Fibroblast of peridontal ligament (primary cell): ENCODE measurements around the gene NONO.
"Not testable (repeated sequence)": the region's sequence is repeated elsewhere in the genome, so short reads cannot be mapped to it uniquely, and the experiment has no call there.

Source experiments
- DNase-seq: peaks from one replicate; pipeline ENCODE4 v3.0.0-alpha.2; 2010; ENCODE audit errors: extremely low read depth

Gene NONO, protein sequence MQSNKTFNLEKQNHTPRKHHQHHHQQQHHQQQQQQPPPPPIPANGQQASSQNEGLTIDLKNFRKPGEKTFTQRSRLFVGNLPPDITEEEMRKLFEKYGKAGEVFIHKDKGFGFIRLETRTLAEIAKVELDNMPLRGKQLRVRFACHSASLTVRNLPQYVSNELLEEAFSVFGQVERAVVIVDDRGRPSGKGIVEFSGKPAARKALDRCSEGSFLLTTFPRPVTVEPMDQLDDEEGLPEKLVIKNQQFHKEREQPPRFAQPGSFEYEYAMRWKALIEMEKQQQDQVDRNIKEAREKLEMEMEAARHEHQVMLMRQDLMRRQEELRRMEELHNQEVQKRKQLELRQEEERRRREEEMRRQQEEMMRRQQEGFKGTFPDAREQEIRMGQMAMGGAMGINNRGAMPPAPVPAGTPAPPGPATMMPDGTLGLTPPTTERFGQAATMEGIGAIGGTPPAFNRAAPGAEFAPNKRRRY

DNA sequence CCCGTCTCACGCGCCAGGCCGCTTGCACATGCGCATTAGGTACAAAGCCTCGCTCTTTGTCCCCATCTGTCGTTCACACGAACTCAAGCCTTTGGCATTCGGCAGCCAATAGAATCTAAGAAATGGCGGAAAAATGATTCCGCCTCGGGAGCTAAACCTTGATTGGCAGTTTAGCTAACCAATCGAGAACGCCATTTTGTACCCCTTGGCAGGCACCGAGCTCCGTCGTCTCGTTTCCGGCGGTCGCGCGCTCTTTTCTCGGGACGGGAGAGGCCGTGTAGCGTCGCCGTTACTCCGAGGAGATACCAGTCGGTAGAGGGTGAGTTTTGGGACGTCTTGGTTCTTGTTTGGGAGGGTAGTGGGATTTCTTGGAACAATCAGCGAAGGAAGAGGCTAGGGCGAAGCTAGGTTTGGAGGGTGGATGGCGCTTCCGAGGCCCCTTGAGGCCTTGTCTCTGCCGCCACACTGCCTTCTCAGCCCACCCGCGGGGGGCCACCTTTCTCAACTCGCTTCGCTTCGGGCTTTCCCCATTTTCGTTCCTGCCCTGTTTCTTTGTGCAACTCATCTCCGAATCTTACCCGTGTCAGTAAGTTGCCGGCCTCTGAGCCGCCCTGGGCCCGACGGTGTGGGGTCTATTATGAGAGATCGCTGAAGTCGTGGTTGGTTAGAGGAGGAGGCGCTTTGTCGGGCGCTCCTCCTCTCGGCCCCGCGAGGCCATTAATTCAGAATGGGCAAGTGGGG is at the start of gene NONO:
Gene NONO, plus strand, starts transcription at position 233 of the 741 bp plus-strand sequence. CDS start 7,003 bp downstream, outside the sequence.
- peak; percentile 99 for DNase-seq

DNA sequence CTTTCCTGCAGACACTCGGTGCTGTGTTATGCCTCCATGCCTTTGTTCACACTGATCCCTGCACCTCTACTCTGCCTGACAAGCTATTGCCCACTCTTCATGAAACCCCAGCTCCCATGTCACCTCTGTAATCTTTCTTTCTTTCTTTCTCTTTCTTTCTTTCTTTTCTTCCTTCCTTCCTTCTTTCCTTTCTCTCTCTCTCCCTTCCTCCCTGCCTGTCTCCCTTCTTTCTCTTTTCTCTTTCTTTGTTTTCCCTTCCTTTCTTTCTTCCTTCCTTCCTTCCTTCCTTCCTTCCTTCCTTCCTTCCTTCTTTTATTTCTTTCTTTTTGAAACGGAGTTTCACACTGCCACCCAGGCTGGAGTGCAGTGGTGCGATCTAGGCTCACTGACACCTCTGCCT is 48.0 kb upstream of the NONO start:
- no peak for DNase-seq

DNA sequence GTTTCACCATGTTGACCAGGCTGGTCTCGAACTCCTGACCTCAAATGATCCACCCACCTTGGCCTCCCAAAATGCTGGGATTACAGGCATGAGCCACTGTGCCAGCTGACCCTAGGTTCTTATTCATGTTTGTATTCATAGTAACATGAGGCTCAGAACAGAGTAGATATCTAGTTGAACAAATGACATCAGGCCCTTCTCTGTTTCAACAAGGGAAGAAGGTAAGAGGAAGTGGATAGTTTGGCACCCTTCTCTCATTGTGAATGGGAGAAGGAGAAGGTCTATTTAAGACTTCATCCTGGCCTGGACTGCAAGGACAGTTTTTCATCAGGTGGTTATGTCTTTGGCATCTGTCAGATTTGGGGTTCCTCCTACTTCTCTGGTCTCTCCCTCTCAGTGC is 46.6 kb upstream of the NONO start:
- DNase-seq, result no peak

DNA sequence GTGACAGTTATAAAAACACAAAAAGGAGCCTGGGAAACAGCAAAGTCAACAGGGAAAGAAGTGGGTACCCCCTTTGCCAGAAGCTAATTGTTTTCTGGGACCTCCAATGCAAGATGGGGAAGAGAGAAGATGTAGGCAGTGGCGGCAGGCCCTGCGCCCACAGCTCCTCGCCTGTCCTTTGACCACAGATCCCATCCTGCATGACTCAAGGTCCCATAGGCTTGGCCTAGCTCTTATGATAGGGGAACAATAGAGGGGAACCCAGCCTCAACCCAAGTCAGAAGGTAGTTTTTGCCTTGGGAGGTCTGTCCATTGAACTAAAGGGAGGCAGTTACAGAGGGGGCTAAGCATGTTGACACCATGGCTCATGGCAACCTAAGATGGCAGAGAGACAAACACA is 43.7 kb upstream of the NONO start:
- no peak for DNase-seq

DNA sequence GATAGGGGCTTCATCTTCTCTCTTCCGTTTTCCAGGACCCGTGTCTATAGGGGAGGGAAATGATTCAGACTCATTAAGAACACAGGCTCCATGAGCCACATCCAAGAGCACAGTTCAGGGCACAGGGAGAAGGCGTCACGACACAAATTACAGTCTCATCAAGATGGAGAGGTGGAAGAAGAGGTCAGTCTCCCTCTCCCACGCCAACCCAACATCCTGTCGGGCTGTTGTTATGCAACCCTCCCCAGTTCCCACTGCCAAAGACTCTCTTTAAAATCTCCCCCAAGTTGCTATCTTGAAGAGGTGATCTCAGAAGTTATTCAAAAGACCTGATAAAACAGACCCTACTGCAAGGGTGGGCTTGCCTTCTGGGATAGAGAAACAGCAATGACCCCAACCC is 42.1 kb upstream of the NONO start:
- no peak for DNase-seq

GRCh38 chrX:71244359-71245128 is 38.9 kb upstream of the NONO start:
- no peak for DNase-seq

GRCh38 chrX:71245159-71245558 is 38.3 kb upstream of the NONO start:
- no peak for DNase-seq

GRCh38 chrX:71250841-71251240 is 32.6 kb upstream of the NONO start:
- DNase-seq, result no peak

DNA sequence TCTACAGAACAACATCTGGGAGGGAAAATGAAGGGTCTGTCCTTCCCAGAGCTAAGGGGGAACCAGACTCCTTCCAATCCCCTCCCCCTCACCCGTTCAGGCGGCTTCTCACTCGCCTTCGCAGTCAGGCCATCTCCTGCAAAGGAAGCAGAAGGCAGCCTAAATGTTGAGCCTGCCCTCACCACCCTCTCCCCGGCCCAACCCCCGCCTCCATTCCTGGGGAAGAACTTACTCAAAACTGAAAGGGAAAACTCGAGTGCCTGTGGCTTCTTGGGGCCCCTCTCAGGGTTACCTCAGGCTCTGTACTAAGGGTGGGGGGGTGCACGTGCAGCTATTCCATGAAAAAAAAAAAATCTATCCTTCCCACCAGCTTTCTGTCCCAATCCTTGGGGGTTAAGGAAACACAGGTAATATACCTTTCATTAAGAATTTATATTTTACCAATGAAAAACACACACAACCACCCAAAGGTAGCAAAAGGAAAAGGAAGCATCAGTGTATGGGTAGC is 31.9 kb upstream of the NONO start:
- DNase-seq, result peak; percentile 8

DNA sequence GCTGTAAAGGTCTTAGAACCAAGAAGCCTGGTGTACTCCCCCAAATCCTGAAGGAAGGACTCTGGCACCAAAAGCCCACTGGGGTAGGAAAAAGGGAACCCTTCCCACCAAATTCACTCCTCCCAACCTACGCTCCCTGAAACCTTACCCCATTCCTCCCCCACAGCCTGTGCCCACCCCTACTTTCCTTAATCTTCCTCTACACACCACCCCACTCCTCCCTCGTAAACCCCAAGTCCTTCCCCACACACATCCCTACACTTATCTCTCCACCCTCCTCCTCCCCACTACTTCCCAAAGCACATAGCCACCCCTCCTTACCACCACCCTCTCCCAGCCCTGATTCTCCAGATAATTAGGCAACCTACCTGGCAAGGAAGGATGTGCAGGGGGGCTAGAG is 31.2 kb upstream of the NONO start:
- no peak for DNase-seq

DNA sequence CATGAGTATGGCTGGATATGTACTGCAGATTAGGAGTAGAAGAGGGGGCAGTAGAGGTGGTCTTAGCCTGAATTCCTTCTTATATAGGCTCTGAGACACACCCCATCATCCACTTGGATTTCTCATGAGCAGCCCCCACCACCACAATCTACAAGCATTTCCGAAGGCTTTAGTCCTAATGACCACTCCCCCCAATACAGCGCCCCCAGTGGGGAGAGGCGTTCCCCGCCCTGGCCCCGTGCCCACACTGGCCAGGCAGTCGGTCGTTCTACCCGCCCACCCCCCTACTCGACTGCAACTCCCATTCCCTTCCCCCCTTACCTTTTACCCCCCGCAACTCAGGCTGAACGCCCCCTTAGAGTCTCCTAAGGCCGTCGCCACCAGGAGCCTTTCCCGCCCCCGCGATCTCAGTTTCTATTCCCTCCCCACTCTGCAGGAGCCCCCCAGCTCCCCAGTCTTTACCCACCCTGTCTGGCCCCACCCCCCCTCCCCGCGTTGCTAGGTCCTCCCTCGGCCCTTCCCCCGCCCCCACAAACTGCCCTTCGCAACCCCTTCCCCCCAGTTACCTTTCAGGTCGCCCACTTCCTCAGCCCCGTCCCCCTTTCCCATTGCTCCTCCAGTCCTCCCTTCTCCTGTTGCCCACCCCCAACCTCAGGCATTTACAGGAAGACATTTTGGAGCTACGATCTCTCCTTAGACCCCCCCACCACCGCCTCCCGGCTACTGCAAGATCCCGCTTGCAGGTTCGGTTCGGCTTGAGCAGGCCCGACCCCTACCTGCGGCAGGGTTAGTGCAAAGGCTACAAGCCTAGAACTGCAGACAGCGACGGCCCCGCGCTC is 30.0 kb upstream of the NONO start:
- DNase-seq, result peak; percentile 34

GRCh38 chrX:71254092-71254963 is 29.1 kb upstream of the NONO start, which contains the start of gene ZMYM3:
TSS of gene ZMYM3 (minus strand) at chrX:71254140. CDS start at chrX:71253255, 885 bp downstream.
- peak; percentile 75 for DNase-seq

GRCh38 chrX:71256051-71256450 is 27.4 kb upstream of the NONO start:
- no peak for DNase-seq

- no peak for DNase-seq
Measured at GRCh38 chrX:71256856-71257255, 26.6 kb upstream of the NONO start.

- DNase-seq, result not testable (repeated sequence)
Measured at GRCh38 chrX:71268624-71269023, 14.8 kb upstream of the NONO start.

DNA sequence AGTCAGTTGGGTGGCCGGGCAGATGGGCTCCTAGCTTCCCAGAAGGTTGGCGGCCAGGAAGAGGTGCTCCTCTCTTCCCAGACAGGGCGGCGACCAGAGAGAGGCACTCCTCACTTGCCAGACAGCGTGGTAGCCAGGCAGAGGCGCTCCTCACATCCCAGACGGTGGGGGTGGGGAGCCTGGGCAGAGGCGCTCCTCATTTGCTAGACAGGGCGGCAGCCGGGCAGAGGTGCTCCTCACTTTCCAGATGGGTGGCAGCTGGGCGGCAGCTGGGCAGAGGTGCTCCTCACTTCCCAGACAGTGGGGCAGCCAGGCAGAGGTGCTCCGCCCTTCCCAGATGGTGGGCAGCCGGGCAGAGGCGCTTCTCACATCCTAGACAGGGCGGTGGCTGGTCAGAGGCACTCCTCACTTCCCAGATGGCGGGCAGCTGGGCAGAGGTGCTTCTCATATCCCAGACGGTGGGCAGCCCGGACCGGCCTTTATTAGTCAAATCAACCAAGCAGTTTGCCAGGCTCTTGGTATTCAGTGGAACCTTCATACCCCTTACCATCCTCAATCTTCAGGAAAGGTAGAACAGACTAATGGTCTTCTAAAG is 13.5 kb upstream of the NONO start:
- DNase-seq, result no peak

DNA sequence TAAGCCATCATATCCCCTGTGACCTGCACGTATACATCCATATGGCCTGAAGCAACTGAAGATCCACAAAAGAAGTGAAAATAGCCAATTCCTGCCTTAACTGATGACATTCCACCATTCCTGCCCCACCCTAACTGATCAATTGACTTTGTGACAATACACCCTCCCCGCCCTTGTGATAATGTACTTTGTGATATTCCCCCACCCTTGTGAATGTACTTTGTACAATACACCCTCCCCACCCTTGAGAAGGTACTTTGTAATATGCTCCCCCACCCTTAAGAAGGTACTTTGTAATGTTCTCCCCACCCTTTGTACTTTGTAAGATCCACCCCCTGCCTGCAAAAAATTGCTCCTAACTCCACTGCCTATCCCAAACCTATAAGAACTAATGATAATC is 11.1 kb upstream of the NONO start:
- DNase-seq, result not testable (repeated sequence)

DNA sequence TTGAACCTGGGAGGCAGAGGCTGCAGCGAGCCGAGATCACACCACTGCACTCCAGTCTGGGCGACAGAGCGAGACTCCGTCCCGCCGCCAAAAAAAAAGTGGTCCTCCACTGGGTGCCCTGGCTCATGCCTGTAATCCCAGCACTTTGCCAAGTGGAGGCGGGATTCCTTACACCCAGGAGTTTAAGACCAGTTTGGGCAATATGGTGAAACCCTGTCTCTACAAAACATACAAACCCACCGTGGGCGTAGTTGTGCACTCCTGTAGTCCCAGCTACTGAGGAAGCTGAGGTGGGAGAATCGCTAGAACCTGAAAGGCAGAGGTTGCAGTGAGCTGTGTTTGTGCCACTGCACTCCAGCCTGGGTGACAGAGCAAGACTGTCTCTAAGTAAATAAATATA is 2.1 kb upstream of the NONO start:
- DNase-seq, result not testable (repeated sequence)
